HG03280 (cell line): ENCODE results near the gene DNAJC16.

Source experiments
- ATAC-seq: cut with Tn5 transposase; IDR thresholded peaks from one replicate; pipeline ENCODE4 v1.9.1; 2021; ENCODE audit warnings: mild to moderate bottlenecking, moderate library complexity; ENCODE audit not compliant: unreplicated experiment

Gene DNAJC16

GRCh38 chr1:15618655-15619525 is 92.2 kb downstream of the DNAJC16 start:
- ATAC-seq, result no peak

DNA sequence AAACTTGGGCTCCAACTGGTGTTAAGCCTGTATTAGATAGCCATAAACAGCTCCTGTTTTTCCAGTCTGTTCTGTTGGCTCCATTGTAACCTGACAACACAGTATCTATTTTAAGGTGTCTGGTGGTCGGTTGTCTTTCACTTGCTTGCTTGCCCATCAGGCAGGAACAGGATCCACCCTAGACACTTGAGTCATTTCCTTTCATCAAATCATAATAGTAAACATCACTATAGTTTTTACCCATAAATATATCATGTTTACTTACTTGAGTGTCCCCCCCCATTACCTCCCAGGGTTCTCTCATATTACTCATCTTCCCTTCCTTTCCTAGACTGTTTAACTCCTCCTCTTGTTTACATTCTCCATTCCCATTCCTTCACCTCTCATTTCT is 93.5 kb downstream of the DNAJC16 start:
- ATAC-seq, result no peak

DNA sequence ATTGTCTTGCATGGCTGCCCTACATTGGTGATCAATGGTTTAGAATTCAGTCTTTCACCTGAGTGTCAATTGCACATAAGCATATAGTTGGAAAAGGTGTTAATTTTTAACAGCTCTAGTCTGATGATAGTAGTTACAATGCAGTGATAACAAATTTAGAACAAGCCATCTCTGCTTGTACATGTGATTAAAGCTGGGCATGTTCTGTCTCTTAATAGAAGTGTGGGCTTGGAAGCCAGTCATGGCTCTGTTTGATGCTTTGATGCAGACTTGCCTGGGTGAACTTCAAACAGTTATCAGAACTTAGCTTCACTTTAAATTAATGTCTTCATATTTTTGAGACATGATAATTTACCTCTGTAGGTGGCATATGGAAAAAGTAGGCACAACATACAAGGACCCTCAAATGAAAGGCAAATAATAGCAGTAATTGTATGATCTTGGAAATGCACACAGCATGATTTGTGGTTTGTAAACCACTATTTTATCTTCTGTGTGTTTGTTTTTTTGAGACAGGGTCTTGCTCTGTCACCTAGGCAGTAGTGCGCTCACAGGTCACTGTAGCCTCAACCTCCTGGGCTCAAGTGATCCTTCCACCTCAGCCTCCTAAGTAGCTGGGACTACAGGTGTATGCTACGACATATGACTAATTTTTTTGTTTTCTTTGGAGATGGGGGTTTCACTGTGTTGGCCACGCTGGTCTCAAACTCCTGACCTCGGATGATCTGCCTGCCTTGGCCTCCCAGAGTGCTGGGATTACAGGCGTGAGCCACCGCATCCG is 94.4 kb downstream of the DNAJC16 start:
- no peak for ATAC-seq

DNA sequence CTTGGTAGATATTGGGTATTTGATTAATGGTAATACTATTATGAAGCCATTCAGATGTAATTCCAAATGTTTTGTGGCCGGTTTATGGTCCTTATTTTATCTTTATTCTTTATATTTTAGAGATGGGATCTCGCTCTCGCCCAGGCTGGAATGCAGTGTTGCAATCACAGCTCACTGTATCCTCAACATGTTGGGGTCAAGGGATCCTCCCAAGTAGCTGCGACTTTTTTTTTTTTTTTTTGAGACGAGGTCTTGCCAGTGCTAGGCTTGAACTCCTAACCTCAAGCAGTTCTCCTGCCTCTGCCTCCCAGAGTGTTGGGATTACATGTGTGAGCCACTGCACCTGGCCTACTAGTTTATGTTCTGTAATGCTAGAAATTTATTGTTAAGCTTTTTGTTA is 95.3 kb downstream of the DNAJC16 start:
- ATAC-seq, result no peak

- no peak for ATAC-seq
These were observed 96.2 kb downstream of the DNAJC16 start for GRCh38 chr1:15622712-15623373.

DNA sequence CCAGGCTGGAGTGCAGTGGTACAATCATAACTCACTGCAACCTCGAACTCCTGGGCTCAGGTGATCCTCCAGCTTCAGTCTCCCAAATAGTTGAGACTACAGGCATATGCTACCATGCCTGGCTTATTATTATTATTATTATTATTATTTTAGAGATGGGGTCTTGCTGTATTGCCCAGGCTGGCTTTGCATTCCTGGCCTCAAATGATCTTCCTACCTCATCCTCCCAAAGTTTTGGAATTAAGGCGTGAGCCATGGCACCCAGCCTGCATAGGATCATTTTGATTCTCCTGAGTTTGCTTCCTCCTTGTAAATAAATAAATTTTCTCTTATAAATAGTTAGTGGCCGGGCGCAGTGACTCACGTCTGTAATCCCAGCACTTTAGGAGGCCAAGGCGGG is 96.8 kb downstream of the DNAJC16 start:
- no peak for ATAC-seq

DNA sequence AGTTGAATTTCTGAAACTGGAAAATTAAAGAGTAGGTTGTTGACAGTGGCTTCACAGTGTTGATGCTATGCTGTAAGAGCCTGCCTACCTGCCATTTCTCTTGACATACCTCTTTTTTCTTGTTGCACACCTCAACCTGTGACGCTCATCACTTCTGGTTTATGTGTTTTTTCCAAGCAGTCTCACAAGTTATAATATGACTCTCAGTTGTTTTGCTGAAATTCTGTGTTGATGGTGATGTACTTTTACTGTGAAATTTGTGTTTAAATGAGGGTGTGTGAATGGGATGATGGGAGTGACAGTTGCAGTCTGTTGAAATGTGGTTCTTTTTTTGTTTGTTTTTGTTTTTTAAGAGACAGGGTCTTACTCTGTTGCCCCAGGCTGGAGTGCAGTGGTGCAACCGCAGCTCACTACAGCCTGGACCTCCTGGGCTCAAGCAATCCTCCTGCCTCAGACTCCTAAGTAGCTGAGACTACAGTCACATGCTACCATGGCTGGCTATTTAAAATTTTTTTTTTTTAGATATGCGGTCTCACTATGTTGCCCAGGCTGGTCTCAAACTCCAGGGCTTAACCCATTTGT is 97.6 kb downstream of the DNAJC16 start:
- no peak for ATAC-seq

- ATAC-seq, result no peak
These were observed 98.6 kb downstream of the DNAJC16 start for GRCh38 chr1:15625056-15625917.
